H1 (cell line): ENCODE measurements around the gene ITGA6. TPM values are rescaled to one million over a fixed set of nuclear protein-coding genes. Genes with fewer than 3 reads are reported as not detected.

Experiments used
- CTCF ChIA-PET: fragments of 300-600 bp; sonication (Branson Sonifier 250); formaldehyde crosslinking; loops from one replicate; lab custom pipeline; 2021; ENCODE audit not compliant: partially characterized antibody; lab: Charles Lee
- POLR2A ChIA-PET: fragments of 300-600 bp; sonication (Branson Sonifier 250); formaldehyde crosslinking; loops from one replicate; lab custom pipeline; 2021; ENCODE audit warnings: inconsistent platforms; ENCODE audit not compliant: partially characterized antibody; lab: Charles Lee
- DNase-seq, 2 experiments: peaks; one replicate each; pipeline versions ENCODE4 v3.0.0 to v3.0.0-alpha.2; 2010 to 2022; ENCODE audit warnings: low spot score in 2 of 2, low read depth in 1 of 2, mixed read lengths in 1 of 2
- FAIRE-seq: peaks from 2 replicates; lab custom pipeline; 2011; peaks lifted over from hg19 to GRCh38; lab: Jason Lieb, UNC
- H2AFZ ChIP-seq: 2 replicates; pipeline ENCODE4 v1.8.1; 2012; ENCODE audit warnings: low read length, inconsistent platforms
- H2AK5ac ChIP-seq: 2 replicates; pipeline ENCODE4 v1.6.1; 2013; ENCODE audit warnings: low read depth, low read length
- H2BK120ac ChIP-seq: replicated peaks from 2 replicates; pipeline ENCODE3; 2013; ENCODE audit warnings: low read depth, low read length, inconsistent platforms
- H2BK12ac ChIP-seq: 2 replicates; pipeline ENCODE4 v1.6.1; 2013; ENCODE audit warnings: low read depth, low read length
- H2BK15ac ChIP-seq: 2 replicates; pipeline ENCODE4 v1.6.1; 2013; ENCODE audit warnings: low read length
- H2BK20ac ChIP-seq: 2 replicates; pipeline ENCODE4 v1.6.1; 2013; ENCODE audit warnings: low read length
- H2BK5ac ChIP-seq: 2 replicates; pipeline ENCODE4 v1.6.1; 2013; ENCODE audit warnings: low read depth, low read length
- H3K14ac ChIP-seq: 2 replicates; pipeline ENCODE4 v1.6.1; 2013; ENCODE audit warnings: inconsistent platforms; ENCODE audit not compliant: insufficient read length
- H3K18ac ChIP-seq: 2 replicates; pipeline ENCODE4 v1.6.1; 2013; ENCODE audit warnings: low read length; ENCODE audit errors: extremely low read depth
- H3K23ac ChIP-seq: 2 replicates; pipeline ENCODE4 v1.6.1; 2013; ENCODE audit warnings: inconsistent platforms; ENCODE audit not compliant: insufficient read length
- H3K23me2 ChIP-seq: 2 replicates; pipeline ENCODE4 v1.6.1; 2013; ENCODE audit warnings: low read depth, low read length
- H3K27ac ChIP-seq: 2 replicates; pipeline ENCODE4 v1.6.1; 2011; ENCODE audit warnings: low read depth, low read length, inconsistent platforms
- H3K27me3 ChIP-seq, 4 experiments: replicated peaks in 1 of 4; 1 replicate in 1 of 4; 2 replicates in 3 of 4; pipeline versions ENCODE4 v1.6.1 to v1.8.1; 2011 to 2013; ENCODE audit warnings: low read length in 3 of 4, mild to moderate bottlenecking in 3 of 4, inconsistent platforms in 2 of 4, mixed read lengths in 2 of 4, moderate library complexity in 1 of 4; ENCODE audit not compliant: control insufficient read depth in 3 of 4, insufficient read depth in 3 of 4; ENCODE audit errors: extremely low read depth in 1 of 4
- H3K36me3 ChIP-seq, 4 experiments: 2 replicates each; pipeline versions ENCODE4 v1.6.1 to v1.8.1; 2011 to 2013; ENCODE audit warnings: mild to moderate bottlenecking in 4 of 4, low read length in 3 of 4, moderate library complexity in 2 of 4, control low read depth in 1 of 4, inconsistent platforms in 1 of 4; ENCODE audit not compliant: insufficient read depth in 4 of 4, control insufficient read depth in 2 of 4
- H3K4ac ChIP-seq: replicated peaks from 2 replicates; pipeline ENCODE3; 2013; ENCODE audit warnings: low read length, low read depth, mixed read lengths, inconsistent platforms; ENCODE audit not compliant: insufficient read length
- H3K4me1 ChIP-seq, 4 experiments: replicated peaks in 1 of 4; 1 replicate in 1 of 4; 2 replicates in 3 of 4; pipeline versions ENCODE4 v1.6.1 to v1.8.1; 2011 to 2013; ENCODE audit warnings: low read length in 3 of 4, inconsistent platforms in 2 of 4, mixed read lengths in 1 of 4; ENCODE audit not compliant: insufficient read depth in 4 of 4, control insufficient read depth in 3 of 4
- H3K4me2 ChIP-seq, 2 experiments: 2 replicates each; pipeline versions ENCODE4 v1.6.1 to v1.8.1; 2011 to 2013; ENCODE audit warnings: low read depth in 2 of 2, low read length in 2 of 2, control low read depth in 1 of 2, inconsistent platforms in 1 of 2, mild to moderate bottlenecking in 1 of 2; ENCODE audit not compliant: insufficient read depth in 1 of 2
- H3K4me3 ChIP-seq, 4 experiments: fragments of 200-600, 300-600 bp in 1 of 4; sonication (generic), shearing (Covaris generic), sonication (Bioruptor Twin) in 1 of 4; 2 replicates each; pipeline versions ENCODE4 v1.5.1 to v1.8.1; 2011 to 2016; ENCODE audit warnings: low read length in 4 of 4, low read depth in 3 of 4, control low read depth in 2 of 4, inconsistent platforms in 2 of 4, mild to moderate bottlenecking in 2 of 4, mixed read lengths in 1 of 4, moderate library complexity in 1 of 4; ENCODE audit not compliant: insufficient read depth in 2 of 4; ENCODE audit errors: extremely low read depth in 1 of 4
- H3K56ac ChIP-seq: replicated peaks from 2 replicates; pipeline ENCODE3; 2013; ENCODE audit warnings: low read depth, mild to moderate bottlenecking, mixed read lengths, low read length, inconsistent platforms; ENCODE audit not compliant: insufficient read length
- H3K79me1 ChIP-seq: 2 replicates; pipeline ENCODE4 v1.6.1; 2013; ENCODE audit warnings: low read depth, low read length, control low read depth
- H3K79me2 ChIP-seq, 2 experiments: 2 replicates each; pipeline versions ENCODE4 v1.6.1 to v1.8.1; 2012 to 2013; ENCODE audit warnings: low read length in 2 of 2, mild to moderate bottlenecking in 2 of 2, inconsistent platforms in 1 of 2; ENCODE audit not compliant: insufficient read depth in 2 of 2, control insufficient read depth in 1 of 2
- H3K9ac ChIP-seq, 4 experiments: replicated peaks in 1 of 4; 1 replicate in 1 of 4; 2 replicates in 3 of 4; pipeline versions ENCODE4 v1.6.1 to v1.8.1; 2011 to 2013; ENCODE audit warnings: low read depth in 3 of 4, low read length in 3 of 4, control low read depth in 2 of 4, mild to moderate bottlenecking in 2 of 4, moderate library complexity in 2 of 4, inconsistent platforms in 1 of 4; ENCODE audit errors: extremely low read depth in 1 of 4
- H3K9me3 ChIP-seq, 2 experiments: 2 replicates each; pipeline versions ENCODE4 v1.6.1 to v1.8.1; 2012 to 2013; ENCODE audit warnings: mild to moderate bottlenecking in 2 of 2, moderate library complexity in 2 of 2, control low read depth in 1 of 2, inconsistent platforms in 1 of 2, low read depth in 1 of 2, low read length in 1 of 2, mixed read lengths in 1 of 2; ENCODE audit not compliant: insufficient read depth in 2 of 2
- H4K20me1 ChIP-seq, 2 experiments: replicated peaks in 1 of 2; 2 replicates each; pipeline versions ENCODE3 to v1.8.1; 2011 to 2013; ENCODE audit warnings: inconsistent platforms in 2 of 2, low read length in 2 of 2, mild to moderate bottlenecking in 1 of 2; ENCODE audit not compliant: insufficient read depth in 2 of 2, control insufficient read depth in 1 of 2
- H4K5ac ChIP-seq: 2 replicates; pipeline ENCODE4 v1.6.1; 2013; ENCODE audit warnings: low read length, low read depth, mixed read lengths, inconsistent platforms; ENCODE audit not compliant: insufficient read length
- H4K8ac ChIP-seq: 2 replicates; pipeline ENCODE4 v1.8.0; 2013; ENCODE audit warnings: mild to moderate bottlenecking, moderate library complexity, low read length, inconsistent platforms; ENCODE audit not compliant: insufficient read depth; ENCODE audit errors: extremely low read depth
- H4K91ac ChIP-seq: replicated peaks from 2 replicates; pipeline ENCODE3; 2013; ENCODE audit warnings: low read length, mixed read lengths, inconsistent platforms; ENCODE audit not compliant: insufficient read length
- CTBP2 ChIP-seq: IDR thresholded peaks from 2 replicates; pipeline ENCODE4 v1.7.0; 2011; ENCODE audit warnings: borderline replicate concordance, mild to moderate bottlenecking, moderate library complexity, mixed read lengths, low read length; ENCODE audit not compliant: insufficient read depth, insufficient read length
- EGR1 ChIP-seq: IDR thresholded peaks from 2 replicates; pipeline ENCODE4 v1.6.1; 2011; ENCODE audit warnings: low read depth, low read length, borderline replicate concordance
- KDM1A ChIP-seq: fragments of 200-600, 300-600 bp; sonication (generic); IDR thresholded peaks from 2 replicates; pipeline ENCODE4 v1.7.1; 2016; ENCODE audit warnings: mild to moderate bottlenecking, low read length, borderline replicate concordance
- MAFK ChIP-seq: IDR thresholded peaks from 2 replicates; pipeline ENCODE4 v1.6.1; 2012; ENCODE audit warnings: low read depth, mild to moderate bottlenecking, improper control_type of control experiment, low read length
- NANOG ChIP-seq: IDR thresholded peaks from 2 replicates; pipeline ENCODE4 v1.6.1; 2011; ENCODE audit warnings: low read length, low read depth, mild to moderate bottlenecking, inconsistent platforms; ENCODE audit not compliant: insufficient read depth, poor library complexity, severe bottlenecking
- PHF8 ChIP-seq: fragments of 200-600 bp; sonication (generic); conservative IDR thresholded peaks from 2 replicates; pipeline ENCODE4 v1.7.1; 2012; ENCODE audit warnings: low read depth, mild to moderate bottlenecking, inconsistent platforms, low read length, moderate library complexity
- RBBP5 ChIP-seq: IDR thresholded peaks from 2 replicates; pipeline ENCODE4 v1.7.1; 2012; ENCODE audit warnings: low read depth, mild to moderate bottlenecking, inconsistent platforms, low read length, moderate library complexity, borderline replicate concordance
- RFX5 ChIP-seq: IDR thresholded peaks from 2 replicates; pipeline ENCODE4 v1.6.1; 2011; ENCODE audit warnings: low read depth, low read length, improper control_type of control experiment, borderline replicate concordance
- SIX5 ChIP-seq: IDR thresholded peaks from 2 replicates; pipeline ENCODE4 v1.6.1; 2011; ENCODE audit warnings: mild to moderate bottlenecking, low read depth, low read length
- TAF7 ChIP-seq: optimal IDR thresholded peaks from 2 replicates; pipeline ENCODE3; 2011; ENCODE audit warnings: low read depth, mild to moderate bottlenecking, inconsistent platforms, low read length, moderate library complexity, borderline replicate concordance
- TEAD4 ChIP-seq: IDR thresholded peaks from 2 replicates; pipeline ENCODE4 v1.6.1; 2012; ENCODE audit warnings: low read depth, low read length, inconsistent platforms, mixed read lengths
- YY1 ChIP-seq: IDR thresholded peaks from 2 replicates; pipeline ENCODE4 v1.6.1; 2011; ENCODE audit warnings: low read depth, mild to moderate bottlenecking, low read length
- ZNF274 ChIP-seq: IDR thresholded peaks from 2 replicates; pipeline ENCODE4 v1.7.0; 2012; ENCODE audit warnings: low read length, borderline replicate concordance; ENCODE audit errors: extremely low read depth
- WGBS, 2 experiments: shearing (Covaris generic) in 1 of 2; methylation state at CpG; one replicate each; pipeline versions ENCODE4 v1.1.6 to v1.1.7; 2013 to 2015; ENCODE audit warnings: low lambda C conversion rate in 2 of 2, mixed read lengths in 2 of 2, inconsistent platforms in 1 of 2, low coverage in 1 of 2, missing lambda C conversion rate in 1 of 2; ENCODE audit not compliant: insufficient replicate concordance in 2 of 2, insufficient coverage in 1 of 2, insufficient read length in 1 of 2; ENCODE audit errors: extremely low coverage in 1 of 2, missing lambda C conversion rate in 1 of 2; 5-methylcytosine and 5-hydroxymethylcytosine counted together
- polyA plus RNA-seq, 7 experiments: library from polyadenylated mRNA; depleted of rRNA in 3 of 7; stranded (reverse) in 5 of 7; unstranded in 2 of 7; fragments of >200 nt in 5 of 7; fragments of 200-250 nt in 2 of 7; gene quantifications; 1 replicate in 5 of 7; 2 replicates in 1 of 7; 4 replicates in 1 of 7; pipeline versions ENCODE4 v1.2.1 to v1.2.3, GENCODE V29; 2011 to 2013; ENCODE audit warnings: missing spikeins in 2 of 7, mixed read lengths in 2 of 7
- total RNA-seq: library from RNA; stranded (reverse); fragmentation: NEBNext Ultra II Directional; extraction: Animal tissue kit (Norgen Biotek cat#: 25700); gene quantifications from 2 replicates; pipeline ENCODE4 v1.2.1, GENCODE V29; 2021

ITGA6 gene
- total and polyA plus RNA-seq, 2 of the 8 experiments (the other 6 are each of a cell fraction or from before 2014, with no cell fraction given), result 26.9 to 118 TPM

GRCh38 chr2:172457536-172457935 lies 30.1 kb downstream of the ITGA6 start:
- no peak overlapping the region for H2BK120ac ChIP-seq
- H2BK15ac ChIP-seq, result no peak overlapping the region
- H3K9ac ChIP-seq, result no peak overlapping the region
- no peaks in the 10 kb centered on the region; the same call in 1 of the 2 replicates for H3K23me2 ChIP-seq
- no peak overlapping the region for H4K8ac ChIP-seq
- ChIA-PET CTCF (interaction anchor here (0.7 to 32.4 kb wide), 5 partner anchors 19 to 1615 kb away, joined by 3 to 634 read pairs (median 6); partner anchors contain the start of gene ITGA6), POLR2A (interaction anchor here (1.3 kb wide), 1 partner anchor 15 kb away, joined by 5 read pairs; no protein-coding TSS in a partner anchor)
- no peak overlapping the region for H4K5ac ChIP-seq
- FAIRE-seq (no peak), DNase-seq (no peak)
- H3K4me2 ChIP-seq, result no peak overlapping the region
- no peak overlapping the region for H3K4ac ChIP-seq
- H2BK20ac ChIP-seq, result no peak overlapping the region
- H3K27ac ChIP-seq, result no peak overlapping the region
- H3K36me3 ChIP-seq, result no peaks in the 10 kb centered on the region
- no peak overlapping the region for H4K91ac ChIP-seq
- no peaks in the 10 kb centered on the region for H3K27me3 ChIP-seq
- H4K20me1 ChIP-seq, result peaks cover 0 to 13% of the 10 kb centered on the region in 2 experiments
- no peak overlapping the region for H3K14ac ChIP-seq
- WGBS, 2 experiments, result 93 to 100% methylated on average over 1 to 4 of the region's 4 CpGs
- peaks cover 18 to 45% (median 33%) of the 10 kb centered on the region in 4 experiments; a peak in 6 of 7 replicates for H3K4me1 ChIP-seq
- H2BK5ac ChIP-seq, result no peak overlapping the region
- peaks cover 5% of the 10 kb centered on the region for H3K79me1 ChIP-seq
- H3K4me3 ChIP-seq, result no peak overlapping the region
- peaks cover 0 to 82% of the 10 kb centered on the region in 2 experiments; a peak in 2 of 4 replicates for H3K79me2 ChIP-seq
- H3K56ac ChIP-seq, result no peak overlapping the region
- no peak overlapping the region for H2AFZ ChIP-seq
- no peak overlapping the region for H3K18ac ChIP-seq
- no peak overlapping the region for H2AK5ac ChIP-seq
- H3K23ac ChIP-seq, result no peak overlapping the region
- no peak overlapping the region for H2BK12ac ChIP-seq
- H3K9me3 ChIP-seq, result no peaks in the 10 kb centered on the region
- TF ChIP-seq EGR1 (no peak), RBBP5 (no peak), TEAD4 (no peak), RFX5 (no peak), MAFK (no peak), CTBP2 (no peak), KDM1A (no peak), TAF7 (no peak), NANOG (no peak), SIX5 (no peak), YY1 (no peak), ZNF274 (no peak), PHF8 (no peak)
